WTC11 (cell line): Measurements from ENCODE around the gene LHFPL2. TPM values are rescaled to one million over a fixed set of nuclear protein-coding genes. Genes with fewer than 3 reads are reported as not detected.
A peak's percentile ranks its signal among the peaks of the same experiment; 100 is the strongest.

Source experiments
- ATAC-seq: fragments of 200-7000 bp; cut with Tn5 transposase; 2 replicates; pipeline ENCODE4 v1.10.0; 2021; ENCODE audit warnings: mild to moderate bottlenecking, moderate library complexity
- CTCF ChIA-PET: fragments of 300-600 bp; sonication (Branson Sonifier 250); formaldehyde crosslinking; loops from one replicate; lab custom pipeline; 2021; ENCODE audit warnings: antibody characterized with exemption; lab: Charles Lee
- POLR2A ChIA-PET: fragments of 350-600 bp; sonication (Branson Sonifier 250); formaldehyde crosslinking; loops from one replicate; lab custom pipeline; 2021; ENCODE audit warnings: antibody characterized with exemption; lab: Charles Lee
- DNase-seq: peaks from one replicate; pipeline ENCODE4 v3.0.0; 2021; ENCODE audit warnings: low spot score
- H3K27ac Mint-ChIP-seq: 2 replicates; pipeline ENCODE4 v1.8.0; 2021; ENCODE audit warnings: mixed read lengths
- H3K27me3 Mint-ChIP-seq: 2 replicates; pipeline ENCODE4 v1.8.0; 2021; ENCODE audit warnings: low read depth, mild to moderate bottlenecking, moderate library complexity, mixed read lengths
- H3K36me3 Mint-ChIP-seq: 2 replicates; pipeline ENCODE4 v1.8.0; 2021; ENCODE audit warnings: mixed read lengths
- H3K4me1 Mint-ChIP-seq: 2 replicates; pipeline ENCODE4 v1.8.0; 2022; ENCODE audit warnings: mixed read lengths
- H3K4me3 Mint-ChIP-seq: 2 replicates; pipeline ENCODE4 v1.8.0; 2021; ENCODE audit warnings: mild to moderate bottlenecking, moderate library complexity, mixed read lengths
- H3K9me3 Mint-ChIP-seq: 2 replicates; pipeline ENCODE4 v1.8.0; 2021; ENCODE audit warnings: mixed read lengths
- ATF1 ChIP-seq: sonication (generic); formaldehyde crosslinking; IDR thresholded peaks from 2 replicates; pipeline ENCODE4 v1.8.1; 2023; ENCODE audit warnings: mild to moderate bottlenecking, moderate library complexity, missing genetic modification reagents
- ATF2 ChIP-seq: sonication (generic); formaldehyde crosslinking; IDR thresholded peaks from 2 replicates; pipeline ENCODE4 v1.8.1; 2022; ENCODE audit warnings: low read depth, missing genetic modification reagents, borderline replicate concordance
- ATF3 ChIP-seq: sonication (generic); formaldehyde crosslinking; conservative IDR thresholded peaks from 2 replicates; pipeline ENCODE4 v1.8.1; 2022; ENCODE audit warnings: mild to moderate bottlenecking, missing genetic modification reagents
- CDX4 ChIP-seq: fragments of 250-450 bp; sonication (Bioruptor Pico); IDR thresholded peaks from 2 replicates; pipeline ENCODE4 v1.9.0; 2021; ENCODE audit warnings: moderate library complexity, mild to moderate bottlenecking, inconsistent platforms, borderline replicate concordance
- E2F4 ChIP-seq: sonication (generic); formaldehyde crosslinking; IDR thresholded peaks from 2 replicates; pipeline ENCODE4 v1.8.1; 2022; ENCODE audit warnings: low read depth, mild to moderate bottlenecking, moderate library complexity, missing genetic modification reagents, borderline replicate concordance
- FOXP4 ChIP-seq: sonication (generic); formaldehyde crosslinking; IDR thresholded peaks from 2 replicates; pipeline ENCODE4 v1.8.0; 2022; ENCODE audit warnings: mild to moderate bottlenecking, missing genetic modification reagents
- IRF1 ChIP-seq: sonication (generic); formaldehyde crosslinking; IDR thresholded peaks from 2 replicates; pipeline ENCODE4 v1.8.0; 2023; ENCODE audit warnings: missing genetic modification reagents
- JAZF1 ChIP-seq: fragments of 250-450 bp; sonication (Bioruptor Pico); IDR thresholded peaks from 2 replicates; pipeline ENCODE4 v1.9.0; 2021; ENCODE audit warnings: moderate library complexity, mild to moderate bottlenecking, inconsistent platforms
- JUN ChIP-seq: sonication (generic); formaldehyde crosslinking; IDR thresholded peaks from 2 replicates; pipeline ENCODE4 v1.8.0; 2023; ENCODE audit warnings: mild to moderate bottlenecking, missing genetic modification reagents
- KAT7 ChIP-seq: sonication (generic); formaldehyde crosslinking; IDR thresholded peaks from 2 replicates; pipeline ENCODE4 v1.8.1; 2023; ENCODE audit warnings: missing genetic modification reagents, mild to moderate bottlenecking, borderline replicate concordance
- MYBL2 ChIP-seq: sonication (generic); formaldehyde crosslinking; IDR thresholded peaks from 2 replicates; pipeline ENCODE4 v1.8.1; 2023; ENCODE audit warnings: mild to moderate bottlenecking, moderate library complexity, missing genetic modification reagents
- NFYB ChIP-seq: sonication (generic); formaldehyde crosslinking; conservative IDR thresholded peaks from 2 replicates; pipeline ENCODE4 v1.8.0; 2022; ENCODE audit warnings: low read depth, missing genetic modification reagents
- RELA ChIP-seq: sonication (generic); formaldehyde crosslinking; IDR thresholded peaks from 2 replicates; pipeline ENCODE4 v1.8.1; 2022; ENCODE audit warnings: missing genetic modification reagents, mild to moderate bottlenecking, borderline replicate concordance
- TCF7 ChIP-seq: sonication (generic); formaldehyde crosslinking; IDR thresholded peaks from 2 replicates; pipeline ENCODE4 v1.8.0; 2022; ENCODE audit warnings: mild to moderate bottlenecking, low read depth, missing genetic modification reagents, moderate library complexity
- ZMAT4 ChIP-seq: fragments of 250-450 bp; sonication (Bioruptor Pico); IDR thresholded peaks from 2 replicates; pipeline ENCODE4 v1.9.0; 2021; ENCODE audit warnings: mild to moderate bottlenecking
- ZNF138 ChIP-seq: sonication (generic); formaldehyde crosslinking; conservative IDR thresholded peaks from 2 replicates; pipeline ENCODE4 v1.8.1; 2022; ENCODE audit warnings: mild to moderate bottlenecking, moderate library complexity, missing genetic modification reagents
- ZNF232 ChIP-seq: sonication (generic); formaldehyde crosslinking; IDR thresholded peaks from 2 replicates; pipeline ENCODE4 v1.8.0; 2022; ENCODE audit warnings: mild to moderate bottlenecking, missing genetic modification reagents
- ZNF263 ChIP-seq: sonication (generic); formaldehyde crosslinking; IDR thresholded peaks from 2 replicates; pipeline ENCODE4 v1.8.1; 2022; ENCODE audit warnings: low read depth, mild to moderate bottlenecking, moderate library complexity, missing genetic modification reagents
- ZNF423 ChIP-seq: fragments of 250-450 bp; sonication (Bioruptor Pico); IDR thresholded peaks from 2 replicates; pipeline ENCODE4 v2.1.2; 2022; ENCODE audit warnings: mild to moderate bottlenecking, moderate library complexity
- total RNA-seq: library from RNA; stranded (reverse); gene quantifications from 3 replicates; pipeline ENCODE4 v1.2.3, GENCODE V29; 2021
- TF ChIP-seq, protein P1 (sequence below): fragments of 250-450 bp; sonication (Bioruptor Pico); IDR thresholded peaks from 2 replicates; pipeline ENCODE4 v1.8.0; 2021; ENCODE audit warnings: mild to moderate bottlenecking
- TF ChIP-seq, protein P2 (sequence below): sonication (generic); formaldehyde crosslinking; IDR thresholded peaks from 2 replicates; pipeline ENCODE4 v1.8.1; 2023; ENCODE audit warnings: mild to moderate bottlenecking, missing genetic modification reagents, moderate library complexity
- TF ChIP-seq, protein P3 (sequence below): sonication (generic); formaldehyde crosslinking; IDR thresholded peaks from 2 replicates; pipeline ENCODE4 v1.8.1; 2022; ENCODE audit warnings: mild to moderate bottlenecking, missing genetic modification reagents, moderate library complexity, borderline replicate concordance

Gene LHFPL2
- total RNA-seq, 1 experiment from 2014 or later = 40.6 TPM

DNA sequence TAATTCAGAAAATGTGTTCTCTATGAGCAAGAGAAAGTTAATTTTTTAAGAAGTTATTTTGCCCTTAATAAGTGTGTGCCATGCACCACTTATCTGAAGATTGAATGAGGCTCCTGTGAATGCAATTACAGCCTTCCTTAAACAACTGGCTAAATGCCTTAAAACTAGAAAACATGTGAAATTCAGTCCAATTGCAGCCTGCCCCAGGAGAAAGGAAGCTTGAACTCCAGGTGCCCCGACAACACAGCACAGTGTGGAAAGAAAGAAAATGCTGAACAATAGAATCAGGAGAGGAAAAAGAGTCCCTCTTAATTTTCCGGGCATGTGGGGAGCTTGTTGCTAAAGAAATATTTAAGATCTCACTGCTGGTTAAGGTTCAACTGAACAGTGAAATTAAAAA is 8.8 kb downstream of the LHFPL2 start (continued):
- TF ChIP-seq E2F4 (CRISPR knock-in tag) = no peak
- no peak for TF ChIP-seq ZNF138 (CRISPR knock-in tag)

DNA sequence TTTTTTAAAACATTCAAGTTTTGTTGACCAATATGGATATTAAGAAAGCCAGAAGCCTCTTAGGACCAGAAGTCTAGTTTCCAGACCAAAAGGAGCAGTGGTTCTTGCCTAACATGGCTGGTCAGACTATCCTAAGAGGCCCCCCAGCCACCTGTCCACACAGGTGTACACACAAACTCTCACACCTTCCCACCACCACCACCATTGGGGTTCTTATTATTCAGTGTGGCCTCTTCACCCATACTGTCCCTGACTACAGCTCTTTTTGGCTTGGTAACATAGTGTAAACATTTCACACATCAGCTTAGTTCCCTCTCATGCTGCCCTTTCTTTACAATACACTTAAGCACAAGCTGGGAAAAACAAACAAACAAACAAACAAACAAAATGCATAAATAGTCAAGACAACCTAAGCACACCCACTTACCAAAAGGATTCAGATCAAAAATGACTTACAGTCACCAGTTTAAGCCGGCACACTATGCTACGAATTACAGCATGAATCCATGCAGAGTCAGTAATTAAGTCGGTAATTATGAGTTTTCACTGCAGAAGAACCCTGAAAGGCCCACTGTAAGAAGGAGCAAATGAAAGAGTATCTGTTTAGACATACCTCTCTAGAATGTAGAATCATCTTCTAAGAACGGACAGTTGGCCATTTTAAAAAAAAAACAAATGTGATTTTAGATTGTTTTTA is 9.5 kb downstream of the LHFPL2 start:
- POLR2A ChIA-PET = no interaction called here
- Mint-ChIP-seq H3K9me3 (no peaks in the 10 kb centered on the region), H3K4me3 (no peak overlapping the region), H3K36me3 (peaks cover 5% of the 10 kb centered on the region), H3K27me3 (no peaks in the 10 kb centered on the region), H3K27ac (peak overlapping the region; percentile 89), H3K4me1 (peaks cover 69% of the 10 kb centered on the region)
- CTCF ChIA-PET = interaction anchor here (1.7 kb wide), 1 partner anchor 12 kb away, joined by 3 read pairs; no protein-coding TSS in a partner anchor
- ATAC-seq (no peak), DNase-seq (no peak)
- TF ChIP-seq ATF2 (CRISPR knock-in tag) (no peak), ATF1 (CRISPR knock-in tag) (no peak), JUN (CRISPR knock-in tag) (no peak), MYBL2 (CRISPR knock-in tag) (no peak), CDX4 (no peak), TCF7 (CRISPR knock-in tag) (no peak), ZNF263 (CRISPR knock-in tag) (no peak), ZNF423 (CRISPR knock-in tag) (no peak), ATF3 (CRISPR knock-in tag) (no peak), RELA (CRISPR knock-in tag) (no peak), KAT7 (no peak), ZNF232 (no peak), IRF1 (CRISPR knock-in tag) (no peak), NFYB (CRISPR knock-in tag) (no peak), JAZF1 (CRISPR knock-in tag) (no peak), FOXP4 (CRISPR knock-in tag) (no peak), ZMAT4 (CRISPR knock-in tag) (no peak)
- TF ChIP-seq, protein P1, sequence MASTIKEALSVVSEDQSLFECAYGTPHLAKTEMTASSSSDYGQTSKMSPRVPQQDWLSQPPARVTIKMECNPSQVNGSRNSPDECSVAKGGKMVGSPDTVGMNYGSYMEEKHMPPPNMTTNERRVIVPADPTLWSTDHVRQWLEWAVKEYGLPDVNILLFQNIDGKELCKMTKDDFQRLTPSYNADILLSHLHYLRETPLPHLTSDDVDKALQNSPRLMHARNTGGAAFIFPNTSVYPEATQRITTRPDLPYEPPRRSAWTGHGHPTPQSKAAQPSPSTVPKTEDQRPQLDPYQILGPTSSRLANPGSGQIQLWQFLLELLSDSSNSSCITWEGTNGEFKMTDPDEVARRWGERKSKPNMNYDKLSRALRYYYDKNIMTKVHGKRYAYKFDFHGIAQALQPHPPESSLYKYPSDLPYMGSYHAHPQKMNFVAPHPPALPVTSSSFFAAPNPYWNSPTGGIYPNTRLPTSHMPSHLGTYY (CRISPR knock-in tag) = no peak
- TF ChIP-seq, protein P2, sequence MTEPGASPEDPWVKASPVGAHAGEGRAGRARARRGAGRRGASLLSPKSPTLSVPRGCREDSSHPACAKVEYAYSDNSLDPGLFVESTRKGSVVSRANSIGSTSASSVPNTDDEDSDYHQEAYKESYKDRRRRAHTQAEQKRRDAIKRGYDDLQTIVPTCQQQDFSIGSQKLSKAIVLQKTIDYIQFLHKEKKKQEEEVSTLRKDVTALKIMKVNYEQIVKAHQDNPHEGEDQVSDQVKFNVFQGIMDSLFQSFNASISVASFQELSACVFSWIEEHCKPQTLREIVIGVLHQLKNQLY (CRISPR knock-in tag) = no peak
- TF ChIP-seq, protein P3, sequence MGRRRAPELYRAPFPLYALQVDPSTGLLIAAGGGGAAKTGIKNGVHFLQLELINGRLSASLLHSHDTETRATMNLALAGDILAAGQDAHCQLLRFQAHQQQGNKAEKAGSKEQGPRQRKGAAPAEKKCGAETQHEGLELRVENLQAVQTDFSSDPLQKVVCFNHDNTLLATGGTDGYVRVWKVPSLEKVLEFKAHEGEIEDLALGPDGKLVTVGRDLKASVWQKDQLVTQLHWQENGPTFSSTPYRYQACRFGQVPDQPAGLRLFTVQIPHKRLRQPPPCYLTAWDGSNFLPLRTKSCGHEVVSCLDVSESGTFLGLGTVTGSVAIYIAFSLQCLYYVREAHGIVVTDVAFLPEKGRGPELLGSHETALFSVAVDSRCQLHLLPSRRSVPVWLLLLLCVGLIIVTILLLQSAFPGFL = no peak
